BJ (cell line): ENCODE measurements around the gene LHPP. TPM values are rescaled to one million over a fixed set of nuclear protein-coding genes. Genes with fewer than 3 reads are reported as not detected.
"Not testable (repeated sequence)": the region's sequence is repeated elsewhere in the genome, so short reads cannot be mapped to it uniquely, and the experiment has no call there.

ENCODE experiments used
- CTCF ChIA-PET: fragments of 350-600 bp; formaldehyde crosslinking; extraction: SDS; loops from one replicate; lab custom pipeline; 2021; ENCODE audit warnings: antibody characterized with exemption, inconsistent platforms; lab: Yijun Ruan, JAX
- POLR2A ChIA-PET: fragments of 300-600 bp; sonication (Branson Sonifier 250); formaldehyde crosslinking; extraction: SDS; loops from one replicate; lab custom pipeline; 2021; ENCODE audit warnings: antibody characterized with exemption; lab: Charles Lee
- DNase-seq: peaks from one replicate; pipeline ENCODE4 v3.0.0-alpha.2; 2011; ENCODE audit warnings: low read depth
- H3K27me3 ChIP-seq: 2 replicates; pipeline ENCODE4 v1.6.0; 2011; ENCODE audit warnings: low read length; ENCODE audit not compliant: control insufficient read depth, insufficient read depth
- H3K36me3 ChIP-seq: 2 replicates; pipeline ENCODE4 v1.5.1; 2011; ENCODE audit warnings: low read length; ENCODE audit not compliant: control insufficient read depth, insufficient read depth
- H3K4me3 ChIP-seq: 2 replicates; pipeline ENCODE4 v1.5.1; 2011; ENCODE audit warnings: low read depth, mild to moderate bottlenecking, control low read depth, low read length
- CTCF ChIP-seq: IDR thresholded peaks from 2 replicates; pipeline ENCODE4 v1.5.1; 2011; ENCODE audit warnings: low read depth, mild to moderate bottlenecking, control low read depth, inconsistent platforms, low read length, moderate library complexity; ENCODE audit not compliant: insufficient read depth
- polyA plus RNA-seq: library from polyadenylated mRNA; depleted of rRNA; stranded (reverse); fragments of >200 nt; gene quantifications from 2 replicates; pipeline ENCODE4 v1.2.3, GENCODE V29; 2011

LHPP gene
- polyA plus RNA-seq, 1 experiment: 23.8 TPM

DNA sequence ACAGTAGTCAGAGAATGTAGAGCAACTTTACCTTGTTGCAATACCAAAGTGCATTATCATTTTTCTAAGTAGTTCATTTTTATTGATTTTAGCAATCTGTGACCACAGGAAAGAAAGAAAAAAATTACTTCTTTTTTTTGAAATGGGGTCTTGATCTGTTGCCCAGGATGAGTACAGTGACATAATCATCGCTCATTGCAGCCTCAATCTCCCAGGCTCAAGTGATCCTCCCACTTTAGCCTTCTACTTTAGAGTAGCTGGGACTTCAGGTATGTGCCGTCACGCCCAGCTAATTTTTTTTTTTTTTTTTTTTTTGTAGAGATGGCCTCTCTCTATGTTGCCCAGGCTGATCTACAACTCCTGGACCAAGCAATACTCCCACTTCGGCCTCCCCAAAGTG is 31.5 kb upstream of the LHPP start:
- ChIA-PET CTCF (no interaction called here), POLR2A (no interaction called here)
- TF ChIP-seq CTCF: no peak
- Histone ChIP-seq H3K4me3 (no peak overlapping the region), H3K36me3 (no peaks in the 10 kb centered on the region), H3K27me3 (peaks cover 4% of the 10 kb centered on the region)
- DNase-seq: no peak

GRCh38 chr10:124433461-124433860 is 28.2 kb upstream of the LHPP start:
- CTCF ChIA-PET: no interaction called here
- TF ChIP-seq CTCF: no peak
- H3K4me3 ChIP-seq: no peak overlapping the region
- no peaks in the 10 kb centered on the region for H3K36me3 ChIP-seq
- no peak for DNase-seq
- peaks cover 1% of the 10 kb centered on the region; the same call in 1 of the 2 replicates for H3K27me3 ChIP-seq
- POLR2A ChIA-PET: no interaction called here

GRCh38 chr10:124435683-124436082 is 25.9 kb upstream of the LHPP start:
- H3K36me3 ChIP-seq, DNase-seq, CTCF ChIA-PET, H3K4me3 ChIP-seq, H3K27me3 ChIP-seq, POLR2A ChIA-PET: not testable (repeated sequence)

DNA sequence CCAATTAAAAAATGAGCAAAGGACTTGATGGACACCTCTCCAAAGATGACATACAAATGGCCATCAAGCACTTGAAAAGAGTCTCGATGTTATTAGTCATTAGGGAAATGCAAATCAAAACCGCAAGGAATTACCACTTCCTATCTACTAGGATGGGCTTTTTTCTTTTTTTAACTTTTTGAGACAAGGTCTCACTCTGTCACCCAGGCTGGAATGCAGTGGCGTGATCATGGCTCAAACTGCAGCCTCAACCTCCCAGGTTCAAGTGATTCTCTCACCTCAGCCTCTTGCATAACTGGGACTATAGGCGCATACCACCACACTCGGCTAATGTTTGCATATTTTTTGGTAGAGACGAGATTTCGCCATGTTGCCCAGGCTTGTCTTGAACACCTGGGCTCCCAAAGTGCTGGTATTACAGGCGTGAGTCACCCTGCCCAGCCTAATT is 25.4 kb upstream of the LHPP start:
- ChIA-PET CTCF (no interaction called here), POLR2A (no interaction called here)
- no peak for DNase-seq
- Histone ChIP-seq H3K27me3 (no peaks in the 10 kb centered on the region), H3K4me3 (no peak overlapping the region), H3K36me3 (no peaks in the 10 kb centered on the region)
- no peak for TF ChIP-seq CTCF

- H3K4me3 ChIP-seq, H3K36me3 ChIP-seq, H3K27me3 ChIP-seq, POLR2A ChIA-PET, CTCF ChIA-PET, DNase-seq: not testable (repeated sequence)
Observed at GRCh38 chr10:124441694-124442093, 19.9 kb upstream of the LHPP start.

DNA sequence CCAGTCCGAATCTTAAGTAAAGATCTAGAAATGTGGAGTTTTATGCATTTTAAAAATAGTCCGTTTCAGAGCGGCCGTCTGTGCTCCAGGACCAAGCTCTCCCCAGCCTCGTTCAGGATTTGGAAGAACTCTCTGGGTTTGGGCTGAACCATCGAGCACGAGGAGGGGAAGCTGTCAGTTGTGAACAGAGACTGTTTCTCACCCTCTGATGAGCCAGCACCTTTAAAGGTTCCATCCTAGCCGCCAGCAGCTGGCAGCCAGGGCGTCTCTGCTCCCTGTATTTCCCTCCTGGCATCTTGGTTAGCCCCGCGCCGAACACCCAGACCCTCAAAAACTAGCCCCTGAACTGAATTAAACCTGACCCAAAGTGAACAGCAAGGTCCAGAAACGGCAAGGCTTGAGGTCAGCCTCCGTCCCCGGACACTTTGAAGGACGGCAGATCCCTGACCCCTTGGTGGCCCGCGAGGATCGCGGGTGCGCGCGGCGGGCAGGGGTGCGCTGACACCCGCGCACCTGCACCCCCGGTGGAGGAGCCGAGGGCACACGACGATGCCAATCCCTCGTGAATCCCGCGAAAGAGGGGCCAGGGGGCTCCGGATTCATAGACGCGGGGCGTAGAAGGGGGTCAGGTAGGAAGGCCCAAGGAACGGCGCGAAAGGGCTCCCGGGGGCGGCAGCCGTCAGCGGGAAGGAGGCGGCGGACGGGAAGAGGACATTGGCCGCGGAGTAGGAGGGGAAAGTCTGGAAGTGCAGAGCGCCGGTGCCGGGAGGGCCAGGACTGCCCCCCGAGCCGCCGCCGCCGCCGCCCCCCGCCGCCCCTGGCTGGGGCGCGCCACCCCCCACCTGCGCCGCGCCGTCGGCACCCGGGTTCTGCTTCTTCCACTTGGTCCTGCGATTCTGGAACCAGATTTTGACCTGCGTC is 14.5 kb upstream of the LHPP start:
- TF ChIP-seq CTCF: no peak
- POLR2A ChIA-PET: no interaction called here
- H3K27me3 ChIP-seq: peaks cover 42% of the 10 kb centered on the region
- H3K4me3 ChIP-seq: no peak overlapping the region
- H3K36me3 ChIP-seq: no peaks in the 10 kb centered on the region
- DNase-seq: no peak
- CTCF ChIA-PET: no interaction called here
